ENCODE data around the gene OR14A16.

OR14A16 gene

GRCh38 chr1:247769603-247770002 lies 54.3 kb downstream of the OR14A16 start:
- in situ Hi-C loops (cut with HindIII; ENCODE audit: low sequenced_read_pairs) = no loop called here
